ENCODE results near the gene TNFAIP2.
A peak's percentile ranks its signal among the peaks of the same experiment; 100 is the strongest.
"Not testable (repeated sequence)": the region's sequence is repeated elsewhere in the genome, so short reads cannot be mapped to it uniquely, and the experiment has no call there.

TNFAIP2 gene

DNA sequence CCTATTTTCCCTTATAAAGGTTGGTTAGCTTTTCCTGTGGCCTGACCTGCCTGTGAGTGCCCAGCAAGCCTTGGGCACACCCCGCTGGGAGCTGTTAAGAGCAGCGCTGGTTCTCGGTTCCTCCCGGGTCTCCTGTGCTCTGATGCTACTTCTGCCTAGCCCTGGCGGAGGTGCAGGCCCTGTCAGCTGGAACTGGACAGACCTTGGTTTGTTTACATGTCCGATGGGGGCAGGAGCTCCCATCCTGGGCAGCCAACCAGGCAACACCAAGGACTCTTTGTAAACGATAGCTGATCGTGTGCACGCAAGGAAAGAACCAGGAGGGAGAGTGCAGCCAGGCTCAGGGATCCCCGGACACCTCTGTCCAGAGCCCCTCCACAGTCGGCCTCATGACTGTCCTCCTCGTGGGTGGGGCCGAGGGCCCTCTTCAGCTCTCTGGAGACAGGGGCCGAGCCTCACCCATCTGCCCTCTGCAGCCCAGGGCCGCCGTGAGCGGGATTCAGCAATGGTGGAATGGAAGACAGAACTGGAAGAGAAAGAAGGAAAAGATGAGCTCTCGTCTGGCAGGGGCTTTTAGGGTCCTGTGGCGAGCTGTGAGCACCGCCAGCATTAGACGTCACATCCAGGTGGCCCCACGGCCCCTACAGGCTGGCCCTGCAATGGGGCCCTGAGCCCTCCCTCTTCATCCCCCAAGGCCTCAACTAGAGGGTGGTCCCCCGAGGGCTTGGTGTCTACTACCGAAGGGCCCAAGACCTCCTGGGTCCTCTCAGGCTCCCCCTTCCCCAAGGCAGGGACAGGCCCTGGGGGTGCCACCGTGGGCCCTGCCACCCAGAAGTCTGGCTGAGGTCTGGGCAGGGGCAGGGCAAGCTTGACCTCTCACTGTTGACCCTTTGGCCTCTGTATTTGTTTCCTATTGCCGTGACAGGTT lies 12.3 kb downstream of the TNFAIP2 start:
- no peak for DNase-seq

DNA sequence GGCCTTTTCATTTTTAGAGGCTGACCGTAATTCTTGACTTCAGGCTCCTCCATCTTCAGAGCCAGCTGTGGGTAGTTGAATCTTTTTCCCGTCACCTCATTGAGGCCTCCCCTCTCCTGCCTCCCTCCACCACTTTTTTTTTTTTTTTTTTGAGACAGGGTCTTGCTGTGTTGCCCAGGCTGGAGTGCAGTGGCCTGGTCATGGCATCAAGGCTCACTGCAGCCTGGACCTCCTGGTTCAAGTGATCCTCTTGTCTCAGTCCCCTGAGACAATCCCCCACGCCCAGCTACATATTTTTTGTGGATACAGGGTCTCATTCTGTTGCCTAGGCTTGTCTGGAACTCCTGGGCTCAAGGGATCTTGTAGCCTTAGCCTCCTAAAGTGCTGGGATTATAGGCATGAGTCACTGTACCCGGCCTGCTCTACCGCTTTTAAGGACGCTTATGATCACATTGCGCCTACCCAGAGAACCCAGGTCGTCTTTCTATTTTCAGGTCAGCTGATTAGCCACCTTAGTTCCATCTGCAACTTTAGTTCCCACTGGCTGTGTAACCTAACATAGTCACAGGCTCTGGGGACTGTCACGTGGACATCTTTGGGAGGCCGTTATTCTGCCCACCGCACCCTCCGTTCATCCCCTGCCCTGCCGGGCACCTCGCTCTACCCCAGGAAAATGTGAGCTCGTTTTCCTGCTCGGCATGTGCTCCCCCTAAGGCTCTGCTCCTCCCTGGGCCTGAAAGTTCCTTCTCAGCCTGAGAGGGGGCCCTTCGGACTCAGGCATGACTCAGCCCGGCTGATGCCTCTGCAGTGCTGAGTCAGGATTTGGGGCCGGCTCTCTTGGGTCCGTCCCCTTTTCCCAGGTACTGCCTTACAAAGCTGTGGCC lies 13.4 kb downstream of the TNFAIP2 start:
- peak; percentile 67 for DNase-seq

- no peak for DNase-seq
These were observed 14.5 kb downstream of the TNFAIP2 start for GRCh38 chr14:103137689-103138300.

GRCh38 chr14:103138301-103139131 lies 15.3 kb downstream of the TNFAIP2 start:
- DNase-seq, result no peak

- DNase-seq, result no peak
These were observed 16.1 kb downstream of the TNFAIP2 start for GRCh38 chr14:103139132-103140025.

DNA sequence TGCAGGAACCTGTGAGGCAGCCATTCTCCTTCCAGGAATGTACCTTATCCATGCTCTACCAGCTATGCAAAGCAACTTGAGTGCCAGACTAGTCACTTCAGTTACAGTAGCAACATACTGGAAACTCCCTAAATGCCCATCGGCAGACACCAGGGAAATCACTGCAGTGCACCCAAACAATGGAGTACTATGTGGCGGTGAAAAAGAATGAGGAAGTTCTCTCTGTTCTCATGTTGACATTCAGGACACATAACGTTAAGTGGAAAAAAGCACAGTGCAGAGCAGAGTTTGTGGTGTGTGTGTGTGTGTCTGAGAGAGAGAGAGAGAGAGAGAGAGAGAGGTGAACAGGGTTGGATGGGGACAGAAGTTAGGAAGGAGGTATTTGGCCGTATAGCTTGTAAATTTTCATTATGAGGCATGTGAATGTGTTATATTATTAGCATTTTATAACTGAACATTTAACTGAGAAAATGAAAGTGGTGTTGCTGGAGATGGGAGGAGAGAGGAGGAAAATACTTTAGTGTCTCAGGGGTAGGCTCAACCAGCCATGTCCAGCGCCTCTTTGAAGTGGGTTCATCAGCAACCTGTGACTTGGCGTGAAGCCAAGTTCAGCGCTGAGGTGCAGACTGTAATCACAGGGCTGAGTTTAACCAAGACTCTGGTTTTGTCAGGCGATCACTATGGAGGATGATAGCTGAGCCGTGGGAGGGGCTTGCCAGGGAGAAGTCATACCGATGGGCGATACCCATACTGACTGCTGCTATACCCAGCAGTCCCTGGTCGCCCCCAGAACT lies 17.3 kb downstream of the TNFAIP2 start:
- DNase-seq, result no peak

- no peak for DNase-seq
These were observed 18.0 kb downstream of the TNFAIP2 start for GRCh38 chr14:103141117-103141796.

DNA sequence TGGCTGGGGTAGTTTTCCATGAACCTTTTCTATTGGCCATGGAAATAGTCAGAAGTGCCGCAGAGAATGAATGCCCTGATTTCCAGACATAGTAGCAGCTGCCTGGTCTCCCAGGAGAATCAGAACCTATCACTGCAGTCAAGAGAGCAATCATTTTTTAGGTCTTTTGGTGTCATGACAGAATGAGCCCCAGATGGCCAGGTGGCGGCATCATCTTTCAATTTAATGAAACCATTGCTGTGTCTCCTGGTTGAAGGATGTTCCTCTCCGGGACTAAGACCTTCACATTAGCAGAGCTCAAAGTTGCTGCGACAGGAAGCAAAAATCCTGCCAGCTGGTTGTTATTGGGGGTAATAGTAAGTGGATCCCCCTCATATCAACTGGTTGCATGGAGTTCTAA lies 18.8 kb downstream of the TNFAIP2 start:
- DNase-seq, result no peak

DNA sequence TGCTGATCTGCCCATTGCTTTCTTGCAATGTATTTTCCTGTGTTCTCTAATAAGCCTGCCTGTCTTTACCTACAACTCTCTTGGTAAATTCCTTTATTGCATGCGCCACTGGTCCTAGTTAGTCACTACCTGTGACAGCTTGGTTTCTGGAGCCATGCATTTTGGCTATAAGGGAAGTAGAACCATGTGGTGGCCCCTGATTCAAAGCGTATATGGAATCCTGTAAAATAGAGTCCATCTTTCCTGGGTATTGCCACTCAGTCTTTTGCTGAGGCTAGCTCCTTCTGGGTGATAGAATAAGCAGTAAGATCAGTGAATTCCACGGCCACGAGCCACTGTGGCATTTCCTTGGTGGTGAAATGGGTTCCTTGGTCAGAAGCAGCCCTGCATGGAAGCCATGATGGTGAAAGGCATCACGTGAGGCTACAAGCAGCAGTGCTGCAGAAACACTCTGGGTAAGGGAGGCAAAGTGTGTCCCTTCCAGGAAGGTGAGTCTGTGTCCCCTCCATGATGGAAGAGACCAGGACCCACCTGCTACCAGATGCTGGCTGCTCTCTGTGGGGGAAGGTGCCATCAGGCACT lies 19.6 kb downstream of the TNFAIP2 start:
- DNase-seq, result no peak

- DNase-seq, result no peak
These were observed 20.2 kb downstream of the TNFAIP2 start for GRCh38 chr14:103143506-103143905.

DNA sequence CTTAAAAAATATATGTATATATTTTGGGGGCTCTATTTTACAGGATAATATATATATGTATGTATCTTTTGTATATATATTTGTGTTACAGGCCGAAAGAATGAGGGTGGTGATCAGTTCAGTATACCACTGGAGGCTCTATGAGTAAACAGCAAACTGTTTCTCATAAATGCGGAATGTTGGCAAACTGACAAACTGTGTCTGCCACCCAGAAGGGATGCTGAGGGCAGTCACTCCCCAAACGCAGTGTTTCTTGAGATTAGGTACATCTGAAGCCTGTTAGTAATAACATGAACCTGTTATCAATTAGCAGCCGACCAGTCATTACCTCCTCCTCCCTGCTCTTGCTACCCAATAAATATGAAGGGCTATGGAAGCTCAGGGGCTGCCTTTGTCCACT lies 20.8 kb downstream of the TNFAIP2 start:
- DNase-seq, result peak; percentile 71

GRCh38 chr14:103146141-103146709 lies 23.0 kb downstream of the TNFAIP2 start:
- no peak for DNase-seq

- DNase-seq, result no peak
These were observed 26.3 kb downstream of the TNFAIP2 start for GRCh38 chr14:103149351-103150237.

DNA sequence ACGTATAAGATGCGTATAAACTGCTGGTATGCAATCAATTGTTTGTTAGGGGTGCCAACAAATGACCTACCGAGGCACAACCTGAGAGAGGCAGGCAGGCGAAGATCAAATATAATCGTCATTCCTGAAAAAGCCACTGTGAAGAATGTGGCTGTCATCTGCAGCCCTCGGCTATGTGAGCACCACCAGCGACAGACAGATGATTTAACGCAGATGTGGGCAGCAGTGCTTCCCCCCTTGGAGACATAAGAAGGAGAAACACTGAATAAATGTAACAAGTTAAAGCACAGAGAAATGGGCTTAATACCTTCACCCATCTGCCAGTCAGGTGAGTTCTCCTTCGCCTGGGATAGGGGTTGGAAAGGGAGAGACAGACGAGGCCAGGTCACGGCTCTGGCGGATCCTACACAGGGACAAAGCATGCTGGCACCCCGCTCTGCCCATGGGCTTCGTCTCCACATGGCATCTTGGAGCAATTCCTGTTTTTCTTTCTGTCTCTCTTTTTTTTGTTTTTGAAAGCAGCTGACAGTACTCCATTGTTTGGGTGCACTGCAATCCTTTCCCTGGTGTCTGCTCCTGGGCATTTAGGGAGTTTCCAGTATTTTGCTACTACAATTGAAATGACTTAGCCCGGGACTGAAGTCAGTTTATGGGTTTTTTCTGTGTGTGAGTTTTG lies 28.1 kb downstream of the TNFAIP2 start:
- no peak for DNase-seq

DNA sequence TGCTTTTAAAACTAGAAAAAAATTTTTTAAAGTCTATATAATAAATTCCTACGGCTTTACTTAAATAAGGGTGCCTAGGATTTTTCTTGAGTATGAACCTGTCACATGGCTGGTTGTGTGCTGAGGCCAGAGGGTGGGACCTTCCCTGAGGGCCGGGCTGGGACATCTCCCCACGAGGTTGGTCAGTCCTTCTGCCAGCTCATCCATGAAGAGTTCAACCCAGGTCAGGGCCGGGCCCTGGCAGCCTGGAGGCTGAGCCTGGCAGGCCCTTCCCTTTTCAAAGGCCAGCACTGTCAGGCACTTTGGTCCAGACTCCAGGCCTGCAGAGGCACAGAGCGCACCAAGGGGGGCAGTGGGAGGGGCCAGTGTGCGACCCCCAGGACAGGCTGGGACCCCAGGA lies 31.7 kb downstream of the TNFAIP2 start:
- DNase-seq, result peak; percentile 23

GRCh38 chr14:103155416-103155815 lies 32.2 kb downstream of the TNFAIP2 start:
- DNase-seq, result not testable (repeated sequence)

DNA sequence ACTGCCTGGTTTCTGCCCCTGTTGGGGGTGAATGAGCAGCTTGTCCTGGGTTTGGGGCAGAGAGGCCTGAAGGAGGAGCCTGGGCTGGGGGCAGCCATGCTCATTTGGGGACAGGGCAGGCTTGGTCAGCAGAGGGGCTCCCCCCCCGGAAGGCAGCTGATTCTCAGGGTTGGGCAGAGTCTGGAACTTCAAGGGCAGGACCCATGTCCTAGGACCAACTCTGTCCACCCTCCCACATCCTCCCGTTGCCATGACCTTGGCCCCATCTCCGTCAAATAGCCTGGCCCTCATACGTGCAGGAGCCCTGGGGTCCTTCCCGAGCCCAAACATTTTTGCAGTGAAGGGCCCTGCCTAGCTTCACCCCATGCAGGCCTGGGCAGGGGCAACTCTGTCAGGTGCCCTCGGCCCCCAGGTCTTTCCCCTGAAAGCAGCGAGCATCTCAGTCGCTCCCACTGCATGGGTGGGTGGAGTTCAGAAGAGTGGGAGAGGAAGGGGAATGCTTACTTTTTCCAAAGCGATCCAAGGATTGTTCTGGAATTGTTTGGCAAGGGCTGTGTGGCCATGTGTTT lies 32.6 kb downstream of the TNFAIP2 start:
- DNase-seq, result no peak

Data from fibroblast of skin of back (primary cell).